ENCODE data around the gene MAP1LC3B. TPM values are rescaled to one million over a fixed set of nuclear protein-coding genes. Genes with fewer than 3 reads are reported as not detected.

Gene MAP1LC3B
- total and polyA plus RNA-seq, 2 donors (not counting 1 experiment from before 2014, with no cell fraction given) = 72.7 to 75.8 TPM

- no peak for ATAC-seq (ENCODE audit: low read depth)
- intact Hi-C loops (cut with micrococcal nuclease) = no loop called here
- Histone ChIP-seq H3K27me3 (replicated peaks in 1 of 4; ENCODE audit: control extremely low read depth in 1 of 4, control insufficient read depth in 3 of 4, insufficient read depth in 4 of 4, low read length in 3 of 4) (no peaks in the 10 kb centered on the region), H2AFZ (ENCODE audit: insufficient read depth, low read depth, low read length, poor library complexity, severe bottlenecking) (no peak overlapping the region), H3K4me2 (replicated peaks; ENCODE audit: low read depth, low read length, poor library complexity, severe bottlenecking) (no peak overlapping the region), H3K4me1 (ENCODE audit: control insufficient read depth in 2 of 2, insufficient read depth in 2 of 2, low read length in 2 of 2) (no peaks in the 10 kb centered on the region), H3K36me3 (replicated peaks in 1 of 2; ENCODE audit: control extremely low read depth in 1 of 2, control insufficient read depth in 1 of 2, extremely low read depth in 1 of 2, insufficient read depth in 2 of 2, low read length in 1 of 2) (peaks cover 0 to 42% of the 10 kb centered on the region in 2 experiments), H3K27ac (ENCODE audit: low read length in 2 of 2) (no peak overlapping the region), H3K79me2 (ENCODE audit: control insufficient read depth, insufficient read depth, low read length) (peaks cover 25% of the 10 kb centered on the region), H3K4me3 (ENCODE audit: control extremely low read depth in 1 of 5, extremely low read depth in 1 of 5, insufficient read depth in 1 of 5, low read depth in 2 of 5, low read length in 4 of 5) (no peak overlapping the region), H3K9ac (ENCODE audit: low read length) (no peak overlapping the region), H4K20me1 (ENCODE audit: control insufficient read depth, insufficient read depth, low read length, poor library complexity, severe bottlenecking) (peaks cover 12% of the 10 kb centered on the region), H3K9me3 (ENCODE audit: control extremely low read depth in 1 of 3, control insufficient read depth in 2 of 3, insufficient read depth in 1 of 3, low read length in 2 of 3) (no peaks in the 10 kb centered on the region)
- ChIA-PET POLR2A (no interaction called here), CTCF (interaction anchor here (1.4 kb wide), 1 partner anchor 36 kb away, joined by 5 read pairs; no protein-coding TSS in a partner anchor)
- no peak overlapping the region for H3K4me3 Mint-ChIP-seq
- H3K27me3 Mint-ChIP-seq = no peaks in the 10 kb centered on the region
- TF ChIP-seq, protein P1, sequence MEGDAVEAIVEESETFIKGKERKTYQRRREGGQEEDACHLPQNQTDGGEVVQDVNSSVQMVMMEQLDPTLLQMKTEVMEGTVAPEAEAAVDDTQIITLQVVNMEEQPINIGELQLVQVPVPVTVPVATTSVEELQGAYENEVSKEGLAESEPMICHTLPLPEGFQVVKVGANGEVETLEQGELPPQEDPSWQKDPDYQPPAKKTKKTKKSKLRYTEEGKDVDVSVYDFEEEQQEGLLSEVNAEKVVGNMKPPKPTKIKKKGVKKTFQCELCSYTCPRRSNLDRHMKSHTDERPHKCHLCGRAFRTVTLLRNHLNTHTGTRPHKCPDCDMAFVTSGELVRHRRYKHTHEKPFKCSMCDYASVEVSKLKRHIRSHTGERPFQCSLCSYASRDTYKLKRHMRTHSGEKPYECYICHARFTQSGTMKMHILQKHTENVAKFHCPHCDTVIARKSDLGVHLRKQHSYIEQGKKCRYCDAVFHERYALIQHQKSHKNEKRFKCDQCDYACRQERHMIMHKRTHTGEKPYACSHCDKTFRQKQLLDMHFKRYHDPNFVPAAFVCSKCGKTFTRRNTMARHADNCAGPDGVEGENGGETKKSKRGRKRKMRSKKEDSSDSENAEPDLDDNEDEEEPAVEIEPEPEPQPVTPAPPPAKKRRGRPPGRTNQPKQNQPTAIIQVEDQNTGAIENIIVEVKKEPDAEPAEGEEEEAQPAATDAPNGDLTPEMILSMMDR (IDR thresholded peaks at IDR 0.05) = no peak
- TF ChIP-seq EZH2 (IDR thresholded peaks at IDR 0.05; ENCODE audit: borderline replicate concordance, insufficient read depth, low read depth, low read length, poor library complexity, severe bottlenecking) = no peak
- H3K9me3 Mint-ChIP-seq (ENCODE audit: insufficient read depth) = no peaks in the 10 kb centered on the region
- H3K27ac Mint-ChIP-seq = no peak overlapping the region
- DNase-seq = no peak
- no peaks in the 10 kb centered on the region for H3K4me1 Mint-ChIP-seq
- WGBS (ENCODE audit: insufficient coverage) = 98% methylated on average over 6 of the region's 9 CpGs
These were observed 33.4 kb upstream of the MAP1LC3B start for GRCh38 chr16:87358696-87359095.

GRCh38 chr16:87359121-87359520 is 33.0 kb upstream of the MAP1LC3B start:
- Mint-ChIP-seq H3K27ac (no peak overlapping the region), H3K4me1 (no peaks in the 10 kb centered on the region), H3K27me3 (no peaks in the 10 kb centered on the region), H3K4me3 (no peak overlapping the region), H3K9me3 (ENCODE audit: insufficient read depth) (no peaks in the 10 kb centered on the region)
- Histone ChIP-seq H3K27me3 (replicated peaks in 1 of 4; ENCODE audit: control extremely low read depth in 1 of 4, control insufficient read depth in 3 of 4, insufficient read depth in 4 of 4, low read length in 3 of 4) (no peaks in the 10 kb centered on the region), H3K4me1 (ENCODE audit: control insufficient read depth in 2 of 2, insufficient read depth in 2 of 2, low read length in 2 of 2) (no peaks in the 10 kb centered on the region), H3K36me3 (replicated peaks in 1 of 2; ENCODE audit: control extremely low read depth in 1 of 2, control insufficient read depth in 1 of 2, extremely low read depth in 1 of 2, insufficient read depth in 2 of 2, low read length in 1 of 2) (peaks cover 0 to 46% of the 10 kb centered on the region in 2 experiments), H3K4me3 (ENCODE audit: control extremely low read depth in 1 of 5, extremely low read depth in 1 of 5, insufficient read depth in 1 of 5, low read depth in 2 of 5, low read length in 4 of 5) (no peak overlapping the region), H2AFZ (ENCODE audit: insufficient read depth, low read depth, low read length, poor library complexity, severe bottlenecking) (no peak overlapping the region), H3K27ac (ENCODE audit: low read length in 2 of 2) (no peak overlapping the region), H3K79me2 (ENCODE audit: control insufficient read depth, insufficient read depth, low read length) (peaks cover 27% of the 10 kb centered on the region), H3K9ac (ENCODE audit: low read length) (no peak overlapping the region), H4K20me1 (ENCODE audit: control insufficient read depth, insufficient read depth, low read length, poor library complexity, severe bottlenecking) (peaks cover 12% of the 10 kb centered on the region), H3K9me3 (ENCODE audit: control extremely low read depth in 1 of 3, control insufficient read depth in 2 of 3, insufficient read depth in 1 of 3, low read length in 2 of 3) (no peaks in the 10 kb centered on the region), H3K4me2 (replicated peaks; ENCODE audit: low read depth, low read length, poor library complexity, severe bottlenecking) (no peak overlapping the region)
- ATAC-seq (ENCODE audit: low read depth) (no peak), DNase-seq (no peak)
- CTCF ChIA-PET = interaction anchor here (0.6 to 1.4 kb wide), 3 partner anchors 36 to 725 kb away, joined by 3 to 5 read pairs (median 4); no protein-coding TSS in a partner anchor
- TF ChIP-seq, protein P1 (IDR thresholded peaks at IDR 0.05) = no peak
- no peak for TF ChIP-seq EZH2 (IDR thresholded peaks at IDR 0.05; ENCODE audit: borderline replicate concordance, insufficient read depth, low read depth, low read length, poor library complexity, severe bottlenecking)
- POLR2A ChIA-PET = no interaction called here
- intact Hi-C loops (cut with micrococcal nuclease) = no loop called here
- WGBS (ENCODE audit: insufficient coverage) = 98% methylated on average over 6 of the region's 7 CpGs

All from B cell (primary cell).